Body of pancreas (tissue), 4 donors: ENCODE measurements around the gene LIPF.

Experiments
- CTCF ChIP-seq, 7 experiments: fragments of 450-650 bp in 4 of 7; fragments of 200-600 bp in 3 of 7; sonication (generic) in 3 of 7; IDR thresholded peaks; one replicate each; pipeline ENCODE4 v1.5.1; 2016 to 2019; ENCODE audit warnings: antibody characterized with exemption in 7 of 7
- POLR2A ChIP-seq, 3 donors: fragments of 450-650 bp; IDR thresholded peaks; one replicate each; pipeline ENCODE4 v1.6.1; 2016; ENCODE audit warnings: antibody characterized with exemption in 3 of 3, mild to moderate bottlenecking in 2 of 3

- TF ChIP-seq CTCF (IDR thresholded peaks at IDR 0.05) (no peak), POLR2A (IDR thresholded peaks at IDR 0.05) (no peak)
These were observed 43.4 kb downstream of the LIPF start for GRCh38 chr10:88707429-88708155.
